ENCODE results near the gene EPC1.

Gene EPC1

GRCh38 chr10:32326119-32326518, 20.8 kb downstream of the EPC1 start:
- Histone ChIP-seq H3K4me2 (ENCODE audit: low read depth, low read length, poor library complexity, severe bottlenecking) (no peak overlapping the region), H3K4me1 (ENCODE audit: insufficient read depth, low read length, poor library complexity, severe bottlenecking) (peaks cover 22% of the 10 kb centered on the region)

GRCh38 chr10:32323051-32323450, 23.9 kb downstream of the EPC1 start:
- Histone ChIP-seq H3K4me2 (ENCODE audit: low read depth, low read length, poor library complexity, severe bottlenecking) (no peak overlapping the region), H2AFZ (ENCODE audit: low read length) (no peak overlapping the region), H3K36me3 (ENCODE audit: insufficient read depth, low read length) (peaks cover 24% of the 10 kb centered on the region; the same call in 1 of the 2 replicates), H3F3A (ENCODE audit: low read depth) (no peaks in the 10 kb centered on the region), H3K4me1 (ENCODE audit: insufficient read depth, low read length, poor library complexity, severe bottlenecking) (peaks cover 11% of the 10 kb centered on the region), H3K4me3 (ENCODE audit: low read length, poor library complexity, severe bottlenecking) (no peak overlapping the region), H3K79me2 (ENCODE audit: insufficient read depth, low read length) (peaks cover 100% of the 10 kb centered on the region), H3K27me3 (ENCODE audit: insufficient read depth, low read length, poor library complexity, severe bottlenecking) (no peaks in the 10 kb centered on the region), H3K9ac (ENCODE audit: low read depth, low read length, poor library complexity, severe bottlenecking) (no peak overlapping the region), H4K20me1 (ENCODE audit: insufficient read depth, low read length, poor library complexity, severe bottlenecking) (peaks cover 95% of the 10 kb centered on the region), H3K9me3 (ENCODE audit: insufficient read depth, low read depth, low read length) (no peaks in the 10 kb centered on the region), H3K9me2 (replicated peaks; ENCODE audit: low read depth, low read length) (no peaks in the 10 kb centered on the region)
- TF ChIP-seq EZH2phosphoT487 (IDR thresholded peaks at IDR 0.05; ENCODE audit: borderline replicate concordance) (no peak), CTCF (conservative IDR thresholded peaks at IDR 0.05; ENCODE audit: low read length) (no peak)

More at GRCh38 chr10:32326119-32326518, 20.8 kb downstream of the EPC1 start:
- peaks cover 95% of the 10 kb centered on the region for H4K20me1 ChIP-seq (ENCODE audit: insufficient read depth, low read length, poor library complexity, severe bottlenecking)
- H3F3A ChIP-seq (ENCODE audit: low read depth) = no peaks in the 10 kb centered on the region
- no peaks in the 10 kb centered on the region for H3K9me3 ChIP-seq (ENCODE audit: insufficient read depth, low read depth, low read length)
- no peak overlapping the region for H3K9ac ChIP-seq (ENCODE audit: low read depth, low read length, poor library complexity, severe bottlenecking)
- H3K79me2 ChIP-seq (ENCODE audit: insufficient read depth, low read length) = peaks cover 100% of the 10 kb centered on the region
- H2AFZ ChIP-seq (ENCODE audit: low read length) = no peak overlapping the region
- no peak overlapping the region for H3K4me3 ChIP-seq (ENCODE audit: low read length, poor library complexity, severe bottlenecking)
- peaks cover 23% of the 10 kb centered on the region; the same call in 1 of the 2 replicates for H3K36me3 ChIP-seq (ENCODE audit: insufficient read depth, low read length)
- TF ChIP-seq EZH2phosphoT487 (IDR thresholded peaks at IDR 0.05; ENCODE audit: borderline replicate concordance) = no peak
- no peak for TF ChIP-seq CTCF (conservative IDR thresholded peaks at IDR 0.05; ENCODE audit: low read length)
- H3K27me3 ChIP-seq (ENCODE audit: insufficient read depth, low read length, poor library complexity, severe bottlenecking) = no peaks in the 10 kb centered on the region
- H3K9me2 ChIP-seq (replicated peaks; ENCODE audit: low read depth, low read length) = no peaks in the 10 kb centered on the region

GRCh38 chr10:32321016-32321631, 25.8 kb downstream of the EPC1 start:
- Histone ChIP-seq H3F3A (ENCODE audit: low read depth) (no peaks in the 10 kb centered on the region), H3K4me2 (ENCODE audit: low read depth, low read length, poor library complexity, severe bottlenecking) (no peak overlapping the region), H3K9ac (ENCODE audit: low read depth, low read length, poor library complexity, severe bottlenecking) (no peak overlapping the region), H3K36me3 (ENCODE audit: insufficient read depth, low read length) (peaks cover 33% of the 10 kb centered on the region; the same call in 1 of the 2 replicates), H3K9me3 (ENCODE audit: insufficient read depth, low read depth, low read length) (no peaks in the 10 kb centered on the region), H3K4me3 (ENCODE audit: low read length, poor library complexity, severe bottlenecking) (no peak overlapping the region), H3K4me1 (ENCODE audit: insufficient read depth, low read length, poor library complexity, severe bottlenecking) (peaks cover 20% of the 10 kb centered on the region), H3K27me3 (ENCODE audit: insufficient read depth, low read length, poor library complexity, severe bottlenecking) (no peaks in the 10 kb centered on the region), H2AFZ (ENCODE audit: low read length) (no peak overlapping the region), H3K9me2 (replicated peaks; ENCODE audit: low read depth, low read length) (no peaks in the 10 kb centered on the region), H3K79me2 (ENCODE audit: insufficient read depth, low read length) (peaks cover 100% of the 10 kb centered on the region), H4K20me1 (ENCODE audit: insufficient read depth, low read length, poor library complexity, severe bottlenecking) (peaks cover 95% of the 10 kb centered on the region)
- TF ChIP-seq CTCF (conservative IDR thresholded peaks at IDR 0.05; ENCODE audit: low read length) (no peak), EZH2phosphoT487 (IDR thresholded peaks at IDR 0.05; ENCODE audit: borderline replicate concordance) (no peak)

All from Loucy (cell line).